Smooth muscle cell of the brain vasculature (primary cell): ENCODE measurements around the gene KDM3A.

Experiments
- DNase-seq: peaks from one replicate; pipeline ENCODE4 v3.0.0-alpha.2; 2012; ENCODE audit warnings: low read depth, low spot score

The KDM3A gene

DNA sequence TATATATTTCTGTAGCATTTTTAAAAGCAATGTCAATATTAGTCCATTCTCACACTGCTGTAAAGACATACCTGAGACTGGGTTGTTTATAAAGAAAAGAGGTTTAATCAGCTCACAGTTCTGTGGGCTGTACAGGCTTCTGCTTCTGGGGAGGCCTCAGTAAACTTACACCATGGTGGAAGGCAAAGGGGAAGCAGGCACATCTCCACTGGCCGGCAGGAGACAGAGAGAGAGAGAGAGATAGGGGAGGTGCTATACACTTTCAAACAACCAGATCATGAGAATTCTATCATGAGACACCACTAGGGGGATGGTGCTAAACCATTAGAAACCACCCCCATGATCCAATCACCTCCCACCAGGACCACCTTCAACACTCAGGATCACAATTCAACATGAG is 79.0 kb downstream of the KDM3A start:
- DNase-seq, result no peak

DNA sequence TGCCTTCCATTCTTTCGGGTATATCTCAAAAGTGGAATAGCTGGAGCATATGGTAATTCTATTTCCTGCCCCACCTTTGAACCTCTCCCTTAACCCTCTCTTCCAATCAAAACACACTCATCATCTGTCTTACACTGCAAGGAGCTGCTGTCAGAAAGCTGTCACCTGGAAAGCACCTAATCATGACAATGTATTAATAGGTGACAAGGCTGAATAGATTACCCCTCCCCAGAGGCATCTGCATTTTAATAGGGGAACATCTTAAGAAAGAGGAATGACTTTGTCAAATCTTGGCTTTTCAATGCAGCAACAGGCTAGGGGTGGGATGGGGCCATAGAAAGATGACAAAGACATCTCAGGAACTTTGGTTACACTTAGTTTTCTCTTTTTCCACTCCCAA is 80.8 kb downstream of the KDM3A start:
- no peak for DNase-seq

DNA sequence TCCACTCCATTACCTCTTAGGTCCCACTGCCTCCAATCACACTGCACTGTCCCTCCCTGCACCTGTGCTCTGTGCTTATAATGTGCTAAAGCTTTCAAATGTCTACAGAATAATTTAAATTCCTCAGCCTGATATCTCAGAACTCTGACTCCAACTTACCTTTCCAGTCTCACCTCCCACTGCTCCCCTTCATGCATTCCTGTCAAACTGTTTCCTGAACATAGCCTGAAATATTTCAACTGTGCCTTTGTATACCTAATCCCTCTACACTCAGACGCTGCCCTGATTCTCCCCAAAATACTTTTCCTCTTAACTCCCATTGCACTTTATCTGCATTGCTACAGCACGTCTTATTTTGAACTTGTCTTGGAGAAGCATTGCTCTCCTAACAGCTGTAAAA is 81.5 kb downstream of the KDM3A start:
- no peak for DNase-seq

DNA sequence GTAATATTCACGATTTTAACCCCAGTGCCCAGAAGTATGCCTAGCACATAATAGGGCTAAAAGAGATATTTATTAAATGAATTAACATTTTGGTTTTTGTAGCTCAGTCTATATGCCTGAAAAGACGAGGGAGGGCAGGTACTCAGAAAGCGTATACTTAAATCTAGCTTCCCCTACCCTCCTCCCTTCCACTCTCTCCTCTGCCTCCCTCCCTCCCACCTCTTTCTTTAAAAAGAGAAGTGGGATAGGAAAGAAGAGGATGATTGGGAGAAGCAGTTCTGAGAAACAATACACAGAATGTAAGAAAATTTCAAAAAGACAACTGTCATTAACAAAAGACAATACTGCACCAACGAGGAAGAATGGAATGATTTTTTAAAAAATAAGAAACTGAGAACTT is 82.3 kb downstream of the KDM3A start:
- DNase-seq, result no peak

DNA sequence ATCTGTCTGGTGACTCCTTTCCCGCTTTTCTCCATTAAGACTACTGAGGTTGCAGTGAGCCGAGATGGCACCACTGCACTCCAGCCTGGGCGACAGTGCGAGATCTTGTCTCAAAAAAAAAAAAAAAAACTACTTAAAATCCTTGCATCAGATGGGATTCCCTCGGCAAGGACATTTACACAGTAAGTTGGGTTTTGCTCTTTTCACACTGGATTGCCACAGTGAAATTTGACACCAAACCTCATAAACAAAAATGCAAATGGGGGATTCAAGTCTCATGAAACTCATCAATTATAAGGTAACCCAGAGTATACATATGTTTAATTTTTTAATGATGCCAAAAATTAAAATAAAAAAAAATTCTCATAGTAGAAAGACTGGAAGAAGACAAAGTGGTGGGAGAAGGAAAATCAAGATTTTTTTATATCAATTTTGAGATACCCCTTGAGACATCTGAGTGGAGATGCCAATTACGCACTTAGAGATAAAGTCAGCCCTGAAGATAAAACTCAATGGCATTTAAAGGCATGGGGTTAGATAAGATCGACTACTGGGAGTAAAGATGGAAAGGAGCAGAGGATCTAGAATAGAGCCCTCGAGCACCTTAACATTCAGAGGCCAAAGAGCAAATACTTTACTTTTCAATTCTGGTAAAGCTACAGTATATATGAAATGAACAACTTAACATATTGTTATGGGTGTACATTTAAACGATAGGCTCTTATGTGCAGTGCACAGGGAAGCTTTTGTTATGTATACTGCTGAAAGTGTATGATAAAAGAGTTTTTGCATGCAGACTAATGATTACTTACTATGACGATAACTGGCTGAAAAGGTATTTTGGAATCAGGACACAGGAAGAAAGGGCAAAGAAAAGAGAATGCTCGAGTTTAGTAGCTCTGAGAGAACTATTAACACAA is 84.5 kb downstream of the KDM3A start:
- no peak for DNase-seq

DNA sequence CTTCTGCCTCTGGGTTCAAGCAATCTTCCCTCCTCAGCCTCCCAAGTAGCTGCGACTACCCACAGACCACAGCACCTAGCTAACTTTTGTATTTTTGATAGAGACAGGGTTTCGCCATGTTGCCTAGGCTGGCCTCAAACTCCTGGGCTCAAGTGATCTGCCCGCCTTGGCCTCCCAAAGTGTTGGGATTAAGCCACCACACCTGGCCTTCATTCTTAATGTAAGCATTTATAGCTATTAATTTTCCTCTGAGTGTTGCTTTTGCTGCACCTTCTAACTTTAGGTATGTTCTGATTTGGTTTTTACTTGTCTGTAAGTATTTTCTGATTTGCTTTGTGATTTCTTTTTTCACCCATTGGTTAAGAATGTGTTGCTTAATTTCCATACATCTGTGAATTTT is 92.4 kb downstream of the KDM3A start:
- no peak for DNase-seq

DNA sequence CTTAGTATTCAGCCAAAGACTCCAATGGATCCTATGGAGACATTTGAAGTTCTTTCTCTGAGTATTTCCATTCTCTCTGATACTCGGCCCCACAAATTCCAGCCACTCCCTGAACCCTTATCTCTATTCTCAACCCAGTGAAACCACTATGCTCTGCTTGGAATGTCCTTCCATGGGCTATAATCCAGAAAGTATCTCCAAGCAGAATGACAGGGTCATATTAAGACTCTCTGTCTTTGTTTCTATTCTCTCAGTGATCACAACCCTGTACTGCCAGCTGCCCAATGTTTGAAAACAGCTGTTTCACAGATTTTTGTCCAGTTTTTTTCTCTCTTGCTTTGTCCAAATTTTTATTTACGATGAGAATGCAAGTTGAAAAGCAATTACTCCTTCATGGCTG is 100.2 kb downstream of the KDM3A start:
- DNase-seq, result no peak
